PFSK-1 (cell line): ENCODE measurements around the gene UNC13C.

Experiments used
- FOXP2 ChIP-seq: optimal IDR thresholded peaks from 2 replicates; pipeline ENCODE3; 2011; ENCODE audit warnings: borderline replicate concordance, control low read depth, inconsistent platforms; ENCODE audit not compliant: insufficient read depth; ENCODE audit errors: extremely low read length, extremely low read depth
- POLR2AphosphoS5 ChIP-seq: IDR thresholded peaks from 2 replicates; pipeline ENCODE4 v1.6.1; 2012; ENCODE audit warnings: low read depth, mild to moderate bottlenecking, control low read depth, low read length, moderate library complexity
- REST ChIP-seq, 2 experiments: IDR thresholded peaks; 2 replicates each; pipeline versions ENCODE4 v1.6.1 to v1.8.0; 2011 to 2012; ENCODE audit warnings: low read depth in 2 of 2, low read length in 2 of 2, control low read depth in 1 of 2, inconsistent platforms in 1 of 2, mild to moderate bottlenecking in 1 of 2, moderate library complexity in 1 of 2; ENCODE audit not compliant: insufficient read depth in 1 of 2
- SIN3A ChIP-seq: IDR thresholded peaks from 2 replicates; pipeline ENCODE4 v1.6.1; 2012; ENCODE audit warnings: mild to moderate bottlenecking, low read length, moderate library complexity, borderline replicate concordance; ENCODE audit not compliant: insufficient read depth
- TAF1 ChIP-seq: IDR thresholded peaks from 2 replicates; pipeline ENCODE4 v1.6.1; 2012; ENCODE audit warnings: low read length, control low read depth, borderline replicate concordance; ENCODE audit not compliant: insufficient read depth

UNC13C gene

GRCh38 chr15:54605043-54605442 is 626.8 kb downstream of the UNC13C start:
- TF ChIP-seq POLR2AphosphoS5 (no peak), FOXP2 (no peak), TAF1 (no peak), SIN3A (no peak), REST (IDR thresholded peaks at IDR 0.05; ENCODE audit: insufficient read depth in 1 of 2, low read depth in 2 of 2, low read length in 2 of 2) (no peak)

GRCh38 chr15:54605556-54605955 is 627.3 kb downstream of the UNC13C start:
- TF ChIP-seq FOXP2: no peak
- TF ChIP-seq TAF1: no peak
- TF ChIP-seq SIN3A: no peak
- no peak for TF ChIP-seq POLR2AphosphoS5
- TF ChIP-seq REST (IDR thresholded peaks at IDR 0.05; ENCODE audit: insufficient read depth in 1 of 2, low read depth in 2 of 2, low read length in 2 of 2): no peak

- no peak for TF ChIP-seq POLR2AphosphoS5
- no peak for TF ChIP-seq TAF1
- TF ChIP-seq REST (IDR thresholded peaks at IDR 0.05; ENCODE audit: insufficient read depth in 1 of 2, low read depth in 2 of 2, low read length in 2 of 2): no peak
- no peak for TF ChIP-seq FOXP2
- TF ChIP-seq SIN3A: no peak
Measured at GRCh38 chr15:54608876-54609835, 630.9 kb downstream of the UNC13C start.

- no peak for TF ChIP-seq TAF1
- no peak for TF ChIP-seq POLR2AphosphoS5
- TF ChIP-seq FOXP2: no peak
- no peak for TF ChIP-seq REST (IDR thresholded peaks at IDR 0.05; ENCODE audit: insufficient read depth in 1 of 2, low read depth in 2 of 2, low read length in 2 of 2)
- TF ChIP-seq SIN3A: no peak
Measured at GRCh38 chr15:54618120-54618519, 639.9 kb downstream of the UNC13C start.

GRCh38 chr15:54619180-54619579 is 640.9 kb downstream of the UNC13C start:
- TF ChIP-seq REST (IDR thresholded peaks at IDR 0.05; ENCODE audit: insufficient read depth in 1 of 2, low read depth in 2 of 2, low read length in 2 of 2): no peak
- TF ChIP-seq SIN3A: no peak
- TF ChIP-seq TAF1: no peak
- TF ChIP-seq POLR2AphosphoS5: no peak
- TF ChIP-seq FOXP2: no peak
